Neural progenitor cell (in vitro differentiated cells): ENCODE data around the gene MGAT1. TPM values are rescaled to one million over a fixed set of nuclear protein-coding genes. Genes with fewer than 3 reads are reported as not detected.

Source experiments
- DNase-seq: peaks from one replicate; pipeline ENCODE4 v3.0.0-alpha.2; 2016; ENCODE audit warnings: low spot score
- H2AFZ ChIP-seq: fragments of 200-600 bp; sonication (generic); replicated peaks from 2 replicates; pipeline ENCODE4 v1.6.1; 2016; ENCODE audit warnings: antibody characterized with exemption
- H3F3A ChIP-seq: fragments of 200-600 bp; sonication (generic); 2 replicates; pipeline ENCODE4 v1.6.1; 2016; ENCODE audit warnings: antibody characterized with exemption, low read depth
- H3K27ac ChIP-seq: fragments of 200-600 bp; sonication (generic); 2 replicates; pipeline ENCODE4 v1.5.1; 2016; ENCODE audit warnings: mild to moderate bottlenecking
- H3K27me3 ChIP-seq: fragments of 200-600 bp; sonication (generic); 2 replicates; pipeline ENCODE4 v1.6.1; 2016; ENCODE audit warnings: mild to moderate bottlenecking, moderate library complexity
- H3K36me3 ChIP-seq: fragments of 200-600 bp; sonication (generic); 2 replicates; pipeline ENCODE4 v1.5.1; 2016
- H3K4me1 ChIP-seq: fragments of 200-600 bp; sonication (generic); 2 replicates; pipeline ENCODE4 v1.6.1; 2016; ENCODE audit warnings: mixed run types
- H3K4me2 ChIP-seq: fragments of 200-600 bp; sonication (generic); 2 replicates; pipeline ENCODE4 v1.6.1; 2016
- H3K4me3 ChIP-seq: fragments of 200-600 bp; sonication (generic); 2 replicates; pipeline ENCODE4 v1.5.1; 2016
- H3K79me2 ChIP-seq: fragments of 200-600 bp; sonication (generic); 2 replicates; pipeline ENCODE4 v1.6.1; 2016; ENCODE audit warnings: low read depth
- H3K9ac ChIP-seq: fragments of 200-600 bp; sonication (generic); 2 replicates; pipeline ENCODE4 v1.6.1; 2016
- H3K9me3 ChIP-seq: fragments of 200-600 bp; sonication (generic); 2 replicates; pipeline ENCODE4 v1.5.1; 2016; ENCODE audit warnings: low read depth
- H4K20me1 ChIP-seq: fragments of 200-600 bp; sonication (generic); 2 replicates; pipeline ENCODE4 v1.6.1; 2016; ENCODE audit warnings: low read depth
- H3K27ac Mint-ChIP-seq: 3 replicates; pipeline ENCODE4 v1.8.0; 2021; ENCODE audit warnings: mixed read lengths
- H3K27me3 Mint-ChIP-seq: 2 replicates; pipeline ENCODE4 v1.8.0; 2022; ENCODE audit warnings: low read depth, mild to moderate bottlenecking, inconsistent platforms, moderate library complexity, mixed read lengths; ENCODE audit not compliant: insufficient read depth
- H3K36me3 Mint-ChIP-seq: 3 replicates; pipeline ENCODE4 v1.8.0; 2021; ENCODE audit warnings: mixed read lengths
- H3K4me1 Mint-ChIP-seq: 3 replicates; pipeline ENCODE4 v1.8.0; 2021; ENCODE audit warnings: mixed read lengths
- H3K4me3 Mint-ChIP-seq: 3 replicates; pipeline ENCODE4 v1.8.0; 2021; ENCODE audit warnings: mild to moderate bottlenecking, moderate library complexity, mixed read lengths
- H3K9me3 Mint-ChIP-seq: 3 replicates; pipeline ENCODE4 v1.8.0; 2020; ENCODE audit warnings: mixed read lengths
- EZH2 ChIP-seq: fragments of 200-600 bp; sonication (generic); IDR thresholded peaks from 2 replicates; pipeline ENCODE4 v1.6.1; 2017; ENCODE audit warnings: antibody characterized with exemption, mild to moderate bottlenecking, moderate library complexity
- EZH2phosphoT487 ChIP-seq: fragments of 200-600 bp; sonication (generic); IDR thresholded peaks from 2 replicates; pipeline ENCODE4 v1.6.1; 2017; ENCODE audit warnings: antibody characterized with exemption
- total RNA-seq: library from RNA; depleted of rRNA; stranded (reverse); fragments of >200 nt; gene quantifications from 2 replicates; pipeline ENCODE4 v1.2.3, GENCODE V29; 2015; ENCODE audit warnings: low replicate concordance
- TF ChIP-seq, protein P1 (sequence below): fragments of 200-600 bp; sonication (generic); IDR thresholded peaks from 2 replicates; pipeline ENCODE4 v1.5.1; 2017; ENCODE audit warnings: antibody characterized with exemption, mild to moderate bottlenecking

The MGAT1 gene
- total RNA-seq, 1 donor from 2014 or later = 31.8 TPM

DNA sequence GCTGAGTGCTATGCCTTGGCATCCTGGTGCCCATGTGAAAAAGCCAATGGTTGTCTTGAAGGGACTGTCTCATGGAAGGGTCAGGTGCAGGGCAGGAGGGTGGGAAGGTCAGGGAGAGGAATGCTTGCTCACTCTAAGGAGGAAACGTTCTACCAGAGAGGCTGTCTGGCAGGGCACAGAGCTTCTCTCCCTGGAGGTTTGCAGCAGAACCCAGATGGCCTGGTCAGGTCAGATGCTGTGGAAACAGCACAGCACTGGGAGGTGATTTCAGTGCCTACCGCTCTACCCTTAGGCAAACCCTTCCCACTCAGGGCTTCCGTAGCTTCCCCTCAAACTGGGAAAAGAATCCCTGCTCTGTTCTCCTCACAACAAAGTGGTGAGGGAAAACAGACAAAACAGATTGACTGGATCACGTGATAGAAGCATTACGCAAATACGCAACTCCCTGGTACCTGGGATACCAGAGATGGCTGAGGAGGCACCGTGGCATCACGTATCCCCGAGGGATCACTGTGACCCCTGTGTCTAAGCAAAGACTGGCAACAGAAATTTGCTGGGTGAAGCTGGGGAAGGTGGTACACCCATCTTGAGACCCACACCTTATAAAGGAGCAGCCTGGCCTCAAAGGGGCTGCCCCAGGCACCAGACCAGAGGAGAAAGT is 3.9 kb upstream of the MGAT1 start:
- H3K36me3 Mint-ChIP-seq = peaks cover 2% of the 10 kb centered on the region
- H3K27me3 Mint-ChIP-seq = peaks cover 6% of the 10 kb centered on the region
- Histone ChIP-seq H3K4me3 (no peak overlapping the region), H3K9ac (no peak overlapping the region), H3K79me2 (peaks cover 70% of the 10 kb centered on the region), H3K4me2 (no peak overlapping the region), H4K20me1 (peaks cover 13% of the 10 kb centered on the region), H3K36me3 (no peaks in the 10 kb centered on the region), H3K27ac (no peak overlapping the region), H3K4me1 (peaks cover 41% of the 10 kb centered on the region), H3K27me3 (no peaks in the 10 kb centered on the region), H3F3A (peaks cover 44% of the 10 kb centered on the region), H2AFZ (no peak overlapping the region), H3K9me3 (no peaks in the 10 kb centered on the region)
- no peaks in the 10 kb centered on the region for H3K9me3 Mint-ChIP-seq
- peaks cover 61% of the 10 kb centered on the region for H3K4me1 Mint-ChIP-seq
- DNase-seq = no peak
- peak overlapping the region; percentile 47 for H3K27ac Mint-ChIP-seq
- TF ChIP-seq EZH2 = no peak
- TF ChIP-seq EZH2phosphoT487 = no peak
- TF ChIP-seq, protein P1, sequence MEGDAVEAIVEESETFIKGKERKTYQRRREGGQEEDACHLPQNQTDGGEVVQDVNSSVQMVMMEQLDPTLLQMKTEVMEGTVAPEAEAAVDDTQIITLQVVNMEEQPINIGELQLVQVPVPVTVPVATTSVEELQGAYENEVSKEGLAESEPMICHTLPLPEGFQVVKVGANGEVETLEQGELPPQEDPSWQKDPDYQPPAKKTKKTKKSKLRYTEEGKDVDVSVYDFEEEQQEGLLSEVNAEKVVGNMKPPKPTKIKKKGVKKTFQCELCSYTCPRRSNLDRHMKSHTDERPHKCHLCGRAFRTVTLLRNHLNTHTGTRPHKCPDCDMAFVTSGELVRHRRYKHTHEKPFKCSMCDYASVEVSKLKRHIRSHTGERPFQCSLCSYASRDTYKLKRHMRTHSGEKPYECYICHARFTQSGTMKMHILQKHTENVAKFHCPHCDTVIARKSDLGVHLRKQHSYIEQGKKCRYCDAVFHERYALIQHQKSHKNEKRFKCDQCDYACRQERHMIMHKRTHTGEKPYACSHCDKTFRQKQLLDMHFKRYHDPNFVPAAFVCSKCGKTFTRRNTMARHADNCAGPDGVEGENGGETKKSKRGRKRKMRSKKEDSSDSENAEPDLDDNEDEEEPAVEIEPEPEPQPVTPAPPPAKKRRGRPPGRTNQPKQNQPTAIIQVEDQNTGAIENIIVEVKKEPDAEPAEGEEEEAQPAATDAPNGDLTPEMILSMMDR = no peak
- H3K4me3 Mint-ChIP-seq = peak overlapping the region; percentile 74

DNA sequence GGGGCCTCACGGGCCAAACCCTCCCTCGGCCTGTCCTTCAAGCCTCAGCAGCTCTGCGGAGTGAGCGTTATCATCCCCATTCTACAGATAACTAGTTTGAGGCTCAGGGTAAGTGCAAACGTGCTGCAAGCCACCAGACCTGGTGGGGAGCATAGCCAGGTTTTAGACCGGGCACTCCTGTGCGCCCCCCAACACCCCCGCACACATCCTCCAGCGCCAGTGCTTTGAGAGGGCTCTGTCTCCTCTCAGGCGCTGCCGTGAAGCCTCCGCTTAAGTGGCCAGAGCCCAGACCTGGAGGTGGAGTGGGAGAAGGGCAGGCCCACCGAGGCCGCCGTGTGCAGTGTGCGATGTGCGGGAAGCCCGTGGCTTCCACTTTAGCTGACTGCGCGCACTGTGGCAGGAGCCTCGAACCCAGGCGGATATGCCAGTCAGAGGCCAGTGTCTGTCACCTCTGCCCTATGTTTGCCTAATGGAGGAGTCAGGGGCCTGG is 1.6 kb upstream of the MGAT1 start:
- no peaks in the 10 kb centered on the region for H3K36me3 ChIP-seq
- H3F3A ChIP-seq = peaks cover 27% of the 10 kb centered on the region
- H3K9ac ChIP-seq = no peak overlapping the region
- no peaks in the 10 kb centered on the region for H3K9me3 Mint-ChIP-seq
- no peaks in the 10 kb centered on the region for H3K9me3 ChIP-seq
- H2AFZ ChIP-seq = no peak overlapping the region
- peaks cover 33% of the 10 kb centered on the region for H3K4me1 ChIP-seq
- H3K4me1 Mint-ChIP-seq = peaks cover 56% of the 10 kb centered on the region
- H3K79me2 ChIP-seq = peaks cover 86% of the 10 kb centered on the region
- no peak overlapping the region for H3K4me3 ChIP-seq
- TF ChIP-seq EZH2 (no peak), EZH2phosphoT487 (no peak)
- TF ChIP-seq, protein P1 = no peak
- H3K27ac Mint-ChIP-seq = no peak overlapping the region
- H3K27me3 Mint-ChIP-seq = peaks cover 4% of the 10 kb centered on the region
- H3K4me2 ChIP-seq = no peak overlapping the region
- DNase-seq = no peak
- peak overlapping the region; percentile 75 for H3K4me3 Mint-ChIP-seq
- peaks cover 8% of the 10 kb centered on the region for H3K36me3 Mint-ChIP-seq
- H3K27ac ChIP-seq = no peak overlapping the region
- no peaks in the 10 kb centered on the region for H3K27me3 ChIP-seq
- H4K20me1 ChIP-seq = peaks cover 36% of the 10 kb centered on the region

DNA sequence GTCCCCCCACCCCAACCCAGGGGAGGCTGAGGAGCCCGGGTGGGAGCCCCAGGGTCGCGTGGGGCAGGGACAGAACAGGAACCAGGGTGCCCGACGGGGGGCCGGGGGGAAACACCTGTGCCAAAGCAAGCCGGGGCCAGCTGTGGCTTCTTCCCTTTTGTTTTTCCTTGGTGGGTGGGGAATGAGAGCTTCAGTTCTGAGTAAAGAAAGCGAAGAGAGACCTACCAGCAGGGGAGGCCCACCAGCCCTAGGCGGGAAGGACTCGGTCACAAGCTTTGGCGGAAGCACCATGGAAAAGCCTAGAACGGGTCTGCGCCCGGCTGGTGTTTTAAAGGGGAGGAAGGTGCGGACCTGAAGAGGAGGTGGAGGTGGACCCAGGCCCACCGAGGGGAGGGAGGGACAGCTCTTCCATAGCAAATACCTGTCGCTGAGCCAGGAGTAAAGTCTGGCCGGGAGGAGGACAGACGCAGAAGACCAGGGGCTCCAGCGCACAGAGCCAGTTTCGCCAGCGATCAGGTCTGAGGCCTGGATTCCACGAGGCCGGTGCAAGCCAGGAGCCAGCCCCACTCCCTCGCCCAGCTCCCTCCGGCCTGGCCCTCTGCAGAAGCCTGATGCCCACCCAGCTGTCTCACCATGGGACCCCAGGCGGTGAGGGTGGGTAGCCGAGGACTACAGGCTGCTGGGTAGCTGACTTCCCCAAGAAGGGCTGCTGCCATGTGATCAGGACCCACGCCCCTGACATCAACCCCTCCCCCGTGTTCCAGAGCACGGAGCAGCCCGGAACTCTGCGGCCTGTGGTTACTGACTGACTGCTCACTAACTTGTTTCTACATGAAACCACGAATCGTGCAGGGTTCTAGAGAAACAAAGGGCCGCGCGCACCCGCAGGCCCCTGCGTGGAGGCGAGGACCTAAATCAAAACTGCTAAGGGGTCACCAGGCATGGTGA is 849 bp upstream of the MGAT1 start:
- peaks cover 22% of the 10 kb centered on the region for H3F3A ChIP-seq
- H3K79me2 ChIP-seq = peaks cover 86% of the 10 kb centered on the region
- peak overlapping the region; percentile 74 for H3K27ac Mint-ChIP-seq
- no peak overlapping the region for H3K9ac ChIP-seq
- no peaks in the 10 kb centered on the region for H3K9me3 ChIP-seq
- H2AFZ ChIP-seq = peak overlapping the region; percentile 21
- H3K27me3 Mint-ChIP-seq = peaks cover 4% of the 10 kb centered on the region
- peaks cover 49% of the 10 kb centered on the region for H3K4me1 Mint-ChIP-seq
- H3K36me3 Mint-ChIP-seq = peaks cover 13% of the 10 kb centered on the region
- H3K27me3 ChIP-seq = no peaks in the 10 kb centered on the region
- H4K20me1 ChIP-seq = peaks cover 43% of the 10 kb centered on the region
- peak overlapping the region; percentile 80 for H3K4me2 ChIP-seq
- H3K9me3 Mint-ChIP-seq = no peaks in the 10 kb centered on the region
- peak; percentile 72 for DNase-seq
- H3K4me3 ChIP-seq = peak overlapping the region; percentile 95
- peak overlapping the region; percentile 80 for H3K4me3 Mint-ChIP-seq
- peak overlapping the region; percentile 78 for H3K27ac ChIP-seq
- no peaks in the 10 kb centered on the region for H3K36me3 ChIP-seq
- TF ChIP-seq EZH2 = no peak
- TF ChIP-seq EZH2phosphoT487 = no peak
- TF ChIP-seq, protein P1 = no peak
- H3K4me1 ChIP-seq = peaks cover 26% of the 10 kb centered on the region
